Smooth muscle cell (in vitro differentiated cells): ENCODE measurements around the gene KLHDC7B. TPM values are rescaled to one million over a fixed set of nuclear protein-coding genes. Genes with fewer than 3 reads are reported as not detected.
"Not testable (repeated sequence)": the region's sequence is repeated elsewhere in the genome, so short reads cannot be mapped to it uniquely, and the experiment has no call there.

Experiments
- DNase-seq: peaks from one replicate; lab custom pipeline; 2025; ENCODE audit not compliant: unreplicated experiment; lab: John Stamatoyannopoulos, UW
- H2AFZ ChIP-seq: fragments of 200-600 bp; sonication (generic); 2 replicates; pipeline ENCODE4 v1.6.0; 2016; ENCODE audit warnings: antibody characterized with exemption, low read depth, mild to moderate bottlenecking
- H3F3A ChIP-seq: fragments of 200-600 bp; sonication (generic); 2 replicates; pipeline ENCODE4 v1.6.0; 2017; ENCODE audit warnings: antibody characterized with exemption, low read depth
- H3K27ac ChIP-seq: fragments of 200-600 bp; sonication (generic); 2 replicates; pipeline ENCODE4 v1.5.1; 2016; ENCODE audit warnings: low read depth, mild to moderate bottlenecking
- H3K27me3 ChIP-seq: fragments of 200-600 bp; sonication (generic); 2 replicates; pipeline ENCODE4 v1.6.1; 2016; ENCODE audit warnings: low read depth, mild to moderate bottlenecking
- H3K36me3 ChIP-seq: fragments of 200-600 bp; sonication (generic); 2 replicates; pipeline ENCODE4 v1.5.1; 2016; ENCODE audit warnings: low read depth
- H3K4me1 ChIP-seq: fragments of 200-600 bp; sonication (generic); 2 replicates; pipeline ENCODE4 v1.5.1; 2016; ENCODE audit warnings: low read depth
- H3K4me2 ChIP-seq: fragments of 200-600 bp; sonication (generic); 2 replicates; pipeline ENCODE4 v1.6.0; 2016; ENCODE audit warnings: mild to moderate bottlenecking
- H3K4me3 ChIP-seq: fragments of 200-600 bp; sonication (generic); 2 replicates; pipeline ENCODE4 v1.5.1; 2016; ENCODE audit warnings: mild to moderate bottlenecking
- H3K79me2 ChIP-seq: fragments of 200-600 bp; sonication (generic); 2 replicates; pipeline ENCODE4 v1.6.0; 2016; ENCODE audit warnings: low read depth, mild to moderate bottlenecking
- H3K9ac ChIP-seq: fragments of 200-600 bp; sonication (generic); 2 replicates; pipeline ENCODE4 v1.6.0; 2016; ENCODE audit warnings: low read depth
- H3K9me3 ChIP-seq: fragments of 200-600 bp; sonication (generic); replicated peaks from 2 replicates; pipeline ENCODE4 v1.5.1; 2016; ENCODE audit warnings: low read depth
- H4K20me1 ChIP-seq: fragments of 200-600 bp; sonication (generic); 2 replicates; pipeline ENCODE4 v1.6.0; 2016; ENCODE audit warnings: low read depth
- CTCF ChIP-seq: fragments of 200-600 bp; sonication (generic); IDR thresholded peaks from 2 replicates; pipeline ENCODE4 v1.5.1; 2017; ENCODE audit warnings: borderline replicate concordance, mild to moderate bottlenecking, antibody characterized with exemption; ENCODE audit not compliant: insufficient read depth, poor library complexity, severe bottlenecking
- WGBS: methylation state at CpG from one replicate; pipeline ENCODE4 v1.1.7; 2016; ENCODE audit warnings: low lambda C conversion rate; 5-methylcytosine and 5-hydroxymethylcytosine counted together
- polyA plus RNA-seq: library from polyadenylated mRNA; unstranded; fragments of >200 nt; fragmentation: Nextera tagmentation; extraction: Ambion mirVana; gene quantifications from 2 replicates; pipeline ENCODE4 v1.2.1, GENCODE V29; 2016
- total RNA-seq: library from RNA; depleted of rRNA; stranded (reverse); fragments of >200 nt; gene quantifications from 2 replicates; pipeline ENCODE4 v1.2.3, GENCODE V29; 2014

Gene KLHDC7B
- total and polyA plus RNA-seq, 2 experiments from 2014 or later, result 1.1 to 1.5 TPM

GRCh38 chr22:50519151-50519550 lies 26.5 kb upstream of the KLHDC7B start:
- Histone ChIP-seq H3K4me2 (no peak overlapping the region), H3K9me3 (no peaks in the 10 kb centered on the region), H3K4me1 (no peaks in the 10 kb centered on the region), H3K36me3 (no peaks in the 10 kb centered on the region), H3K9ac (no peak overlapping the region), H3K4me3 (no peak overlapping the region), H3F3A (peaks cover 4% of the 10 kb centered on the region), H3K79me2 (peaks cover 7% of the 10 kb centered on the region), H2AFZ (no peak overlapping the region), H4K20me1 (peaks cover 22% of the 10 kb centered on the region), H3K27ac (no peak overlapping the region), H3K27me3 (no peaks in the 10 kb centered on the region)
- 98% methylated on average over 8 of the region's 8 CpGs for WGBS
- DNase-seq, result no peak
- TF ChIP-seq CTCF, result no peak

- DNase-seq, H3F3A ChIP-seq, H2AFZ ChIP-seq, H3K27me3 ChIP-seq, H3K4me1 ChIP-seq, H3K9me3 ChIP-seq, H3K4me2 ChIP-seq, H3K9ac ChIP-seq, H3K27ac ChIP-seq, H3K4me3 ChIP-seq, H3K36me3 ChIP-seq: not testable (repeated sequence)
- 97% methylated on average over 8 of the region's 8 CpGs for WGBS
- Histone ChIP-seq H4K20me1 (peaks cover 25% of the 10 kb centered on the region), H3K79me2 (peaks cover 10% of the 10 kb centered on the region)
These were observed 25.5 kb upstream of the KLHDC7B start for GRCh38 chr22:50520184-50520583.

GRCh38 chr22:50520826-50521453 lies 24.8 kb upstream of the KLHDC7B start:
- no peak for DNase-seq
- Histone ChIP-seq H3K4me1 (no peaks in the 10 kb centered on the region), H2AFZ (no peak overlapping the region), H3K9ac (no peak overlapping the region), H3K79me2 (peaks cover 10% of the 10 kb centered on the region), H3K27ac (no peak overlapping the region), H3K9me3 (no peaks in the 10 kb centered on the region), H4K20me1 (peaks cover 21% of the 10 kb centered on the region), H3K4me2 (no peak overlapping the region), H3F3A (peaks cover 9% of the 10 kb centered on the region), H3K27me3 (no peaks in the 10 kb centered on the region), H3K4me3 (no peak overlapping the region), H3K36me3 (no peaks in the 10 kb centered on the region)
- 95% methylated on average over 13 of the region's 13 CpGs for WGBS
- no peak for TF ChIP-seq CTCF

- 97% methylated on average over 10 of the region's 10 CpGs for WGBS
- Histone ChIP-seq H3K27ac (no peak overlapping the region), H4K20me1 (peaks cover 17% of the 10 kb centered on the region), H3K4me1 (no peaks in the 10 kb centered on the region), H3K4me2 (no peak overlapping the region), H3K27me3 (no peaks in the 10 kb centered on the region), H3F3A (peaks cover 11% of the 10 kb centered on the region), H3K4me3 (no peak overlapping the region), H2AFZ (no peak overlapping the region), H3K79me2 (peaks cover 10% of the 10 kb centered on the region), H3K9ac (no peak overlapping the region), H3K9me3 (no peaks in the 10 kb centered on the region), H3K36me3 (no peaks in the 10 kb centered on the region)
- no peak for TF ChIP-seq CTCF
- no peak for DNase-seq
These were observed 24.0 kb upstream of the KLHDC7B start for GRCh38 chr22:50521710-50522109.
